Sigmoid colon (tissue), 4 donors: Measurements from ENCODE around the gene RFFL.

ENCODE experiments used
- EP300 ChIP-seq, 4 donors: sonication (generic); formaldehyde crosslinking; IDR thresholded peaks; one replicate each; pipeline ENCODE4 v1.6.1; 2017; ENCODE audit warnings: antibody characterized with exemption in 4 of 4
- POLR2A ChIP-seq, 2 donors: fragments of 450-650 bp; IDR thresholded peaks; one replicate each; pipeline ENCODE4 v1.6.1; 2016; ENCODE audit warnings: antibody characterized with exemption in 2 of 2, mild to moderate bottlenecking in 2 of 2, moderate library complexity in 2 of 2
- POLR2AphosphoS5 ChIP-seq, 4 donors: sonication (generic); formaldehyde crosslinking; IDR thresholded peaks; one replicate each; pipeline ENCODE4 v1.6.1; 2017; ENCODE audit warnings: antibody characterized with exemption in 4 of 4
- TF ChIP-seq, protein P1 (sequence below), 4 experiments: fragments of 450-650 bp in 3 of 4; fragments of 200-600 bp in 1 of 4; IDR thresholded peaks; one replicate each; pipeline ENCODE4 v1.5.1; 2016 to 2019; ENCODE audit warnings: antibody characterized with exemption in 4 of 4, mild to moderate bottlenecking in 3 of 4, moderate library complexity in 2 of 4

DNA sequence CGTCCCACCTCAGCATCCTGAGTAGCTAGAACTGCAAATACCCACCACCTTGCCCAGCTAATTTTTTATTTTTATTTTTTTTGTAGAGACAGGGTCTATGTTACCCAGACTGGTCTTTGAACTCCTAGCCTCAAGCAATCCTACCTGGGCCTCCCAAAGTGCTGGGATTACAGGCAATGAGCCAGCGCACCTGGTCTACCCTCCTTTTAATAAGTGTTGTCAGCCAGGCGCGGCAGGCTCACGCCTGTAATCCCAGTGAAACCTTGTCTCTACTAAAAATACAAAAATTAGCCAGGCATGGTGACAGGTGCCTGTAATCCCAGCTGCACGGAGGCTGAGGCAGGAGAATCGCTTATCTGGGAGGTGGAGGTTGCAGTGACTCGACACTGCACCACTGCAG, 19.3 kb downstream of the RFFL start:
- TF ChIP-seq, protein P1, sequence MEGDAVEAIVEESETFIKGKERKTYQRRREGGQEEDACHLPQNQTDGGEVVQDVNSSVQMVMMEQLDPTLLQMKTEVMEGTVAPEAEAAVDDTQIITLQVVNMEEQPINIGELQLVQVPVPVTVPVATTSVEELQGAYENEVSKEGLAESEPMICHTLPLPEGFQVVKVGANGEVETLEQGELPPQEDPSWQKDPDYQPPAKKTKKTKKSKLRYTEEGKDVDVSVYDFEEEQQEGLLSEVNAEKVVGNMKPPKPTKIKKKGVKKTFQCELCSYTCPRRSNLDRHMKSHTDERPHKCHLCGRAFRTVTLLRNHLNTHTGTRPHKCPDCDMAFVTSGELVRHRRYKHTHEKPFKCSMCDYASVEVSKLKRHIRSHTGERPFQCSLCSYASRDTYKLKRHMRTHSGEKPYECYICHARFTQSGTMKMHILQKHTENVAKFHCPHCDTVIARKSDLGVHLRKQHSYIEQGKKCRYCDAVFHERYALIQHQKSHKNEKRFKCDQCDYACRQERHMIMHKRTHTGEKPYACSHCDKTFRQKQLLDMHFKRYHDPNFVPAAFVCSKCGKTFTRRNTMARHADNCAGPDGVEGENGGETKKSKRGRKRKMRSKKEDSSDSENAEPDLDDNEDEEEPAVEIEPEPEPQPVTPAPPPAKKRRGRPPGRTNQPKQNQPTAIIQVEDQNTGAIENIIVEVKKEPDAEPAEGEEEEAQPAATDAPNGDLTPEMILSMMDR (IDR thresholded peaks at IDR 0.05): no peak
- TF ChIP-seq EP300 (IDR thresholded peaks at IDR 0.05): no peak
- no peak for TF ChIP-seq POLR2AphosphoS5 (IDR thresholded peaks at IDR 0.05)
- TF ChIP-seq POLR2A (IDR thresholded peaks at IDR 0.05): no peak
